ENCODE results near the gene PLEKHA1. TPM values are rescaled to one million over a fixed set of nuclear protein-coding genes. Genes with fewer than 3 reads are reported as not detected.

PLEKHA1 gene
- total and polyA plus RNA-seq, 4 donors: 15.9 to 29.2 (median 22.9) TPM

DNA sequence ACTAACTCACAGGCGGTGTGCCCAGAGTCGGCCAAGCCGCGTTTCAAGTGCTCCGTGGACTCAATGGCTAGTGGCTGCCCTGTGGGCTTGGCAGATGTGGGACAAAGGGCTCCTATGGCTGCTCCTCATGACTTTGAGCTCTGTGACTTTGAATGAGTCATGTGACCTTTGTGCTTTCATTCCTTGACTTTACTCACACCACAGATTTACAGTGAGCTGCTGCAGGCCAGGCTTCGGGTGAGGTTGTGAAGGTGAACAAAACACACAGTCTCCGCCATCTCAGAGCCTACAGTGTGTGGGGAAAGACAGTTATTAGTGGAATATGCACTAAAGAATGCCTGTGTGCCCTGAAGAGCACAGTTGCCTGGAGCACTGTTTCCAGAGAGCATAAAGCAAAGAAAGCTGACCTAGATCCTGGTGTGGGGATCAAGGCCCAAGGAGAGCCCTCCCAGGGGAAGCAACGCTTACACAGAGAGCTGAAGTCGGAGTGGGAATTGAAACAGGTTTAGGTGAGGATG is 29.7 kb upstream of the PLEKHA1 start:
- no peak overlapping the region for H3K27ac ChIP-seq (ENCODE audit: low read depth in 1 of 2, low read length in 2 of 2)
- H3K9me3 ChIP-seq (ENCODE audit: control insufficient read depth in 4 of 4, low read length in 3 of 4): no peaks in the 10 kb centered on the region
- TF ChIP-seq GABPA (IDR thresholded peaks at IDR 0.05 in 1 of 2, conservative IDR thresholded peaks at IDR 0.05 in 1 of 2) (no peak), SP1 (IDR thresholded peaks at IDR 0.05) (peak; percentile 28), NR2F2 (IDR thresholded peaks at IDR 0.05) (no peak), FOXA1 (IDR thresholded peaks at IDR 0.05) (no peak), JUND (IDR thresholded peaks at IDR 0.05) (no peak), RAD21 (IDR thresholded peaks at IDR 0.05) (no peak), HNF4A (conservative IDR thresholded peaks at IDR 0.05) (peak; percentile 28 to 33), RXRA (IDR thresholded peaks at IDR 0.05) (no peak)
- TF ChIP-seq, protein P1, sequence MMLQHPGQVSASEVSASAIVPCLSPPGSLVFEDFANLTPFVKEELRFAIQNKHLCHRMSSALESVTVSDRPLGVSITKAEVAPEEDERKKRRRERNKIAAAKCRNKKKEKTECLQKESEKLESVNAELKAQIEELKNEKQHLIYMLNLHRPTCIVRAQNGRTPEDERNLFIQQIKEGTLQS (IDR thresholded peaks at IDR 0.05): no peak
- TF ChIP-seq, protein P2, sequence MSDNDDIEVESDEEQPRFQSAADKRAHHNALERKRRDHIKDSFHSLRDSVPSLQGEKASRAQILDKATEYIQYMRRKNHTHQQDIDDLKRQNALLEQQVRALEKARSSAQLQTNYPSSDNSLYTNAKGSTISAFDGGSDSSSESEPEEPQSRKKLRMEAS (IDR thresholded peaks at IDR 0.05): no peak
- TF ChIP-seq, protein P3, sequence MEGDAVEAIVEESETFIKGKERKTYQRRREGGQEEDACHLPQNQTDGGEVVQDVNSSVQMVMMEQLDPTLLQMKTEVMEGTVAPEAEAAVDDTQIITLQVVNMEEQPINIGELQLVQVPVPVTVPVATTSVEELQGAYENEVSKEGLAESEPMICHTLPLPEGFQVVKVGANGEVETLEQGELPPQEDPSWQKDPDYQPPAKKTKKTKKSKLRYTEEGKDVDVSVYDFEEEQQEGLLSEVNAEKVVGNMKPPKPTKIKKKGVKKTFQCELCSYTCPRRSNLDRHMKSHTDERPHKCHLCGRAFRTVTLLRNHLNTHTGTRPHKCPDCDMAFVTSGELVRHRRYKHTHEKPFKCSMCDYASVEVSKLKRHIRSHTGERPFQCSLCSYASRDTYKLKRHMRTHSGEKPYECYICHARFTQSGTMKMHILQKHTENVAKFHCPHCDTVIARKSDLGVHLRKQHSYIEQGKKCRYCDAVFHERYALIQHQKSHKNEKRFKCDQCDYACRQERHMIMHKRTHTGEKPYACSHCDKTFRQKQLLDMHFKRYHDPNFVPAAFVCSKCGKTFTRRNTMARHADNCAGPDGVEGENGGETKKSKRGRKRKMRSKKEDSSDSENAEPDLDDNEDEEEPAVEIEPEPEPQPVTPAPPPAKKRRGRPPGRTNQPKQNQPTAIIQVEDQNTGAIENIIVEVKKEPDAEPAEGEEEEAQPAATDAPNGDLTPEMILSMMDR (IDR thresholded peaks at IDR 0.05; ENCODE audit: low read depth, low read length, missing input control): no peak
- peaks cover 0 to 2% (median under 1%) of the 10 kb centered on the region in 4 donors for H3K4me1 ChIP-seq (ENCODE audit: control insufficient read depth in 4 of 4, insufficient read depth in 4 of 4, low read length in 3 of 4)
- 84% methylated on average over 9 of the region's 9 CpGs for WGBS
- H3K36me3 ChIP-seq (ENCODE audit: control insufficient read depth in 4 of 4, insufficient read depth in 3 of 4, low read depth in 1 of 4, low read length in 3 of 4): no peaks in the 10 kb centered on the region
- no peaks in the 10 kb centered on the region for H3K27me3 ChIP-seq (ENCODE audit: control insufficient read depth in 4 of 4, insufficient read depth in 4 of 4, low read length in 3 of 4)
- DNase-seq (ENCODE audit: low spot score): no peak
- H3K9ac ChIP-seq (ENCODE audit: low read depth in 1 of 2, low read length in 2 of 2): no peak overlapping the region
- H3K4me3 ChIP-seq (ENCODE audit: low read depth in 1 of 3, low read length in 3 of 3): no peak overlapping the region

DNA sequence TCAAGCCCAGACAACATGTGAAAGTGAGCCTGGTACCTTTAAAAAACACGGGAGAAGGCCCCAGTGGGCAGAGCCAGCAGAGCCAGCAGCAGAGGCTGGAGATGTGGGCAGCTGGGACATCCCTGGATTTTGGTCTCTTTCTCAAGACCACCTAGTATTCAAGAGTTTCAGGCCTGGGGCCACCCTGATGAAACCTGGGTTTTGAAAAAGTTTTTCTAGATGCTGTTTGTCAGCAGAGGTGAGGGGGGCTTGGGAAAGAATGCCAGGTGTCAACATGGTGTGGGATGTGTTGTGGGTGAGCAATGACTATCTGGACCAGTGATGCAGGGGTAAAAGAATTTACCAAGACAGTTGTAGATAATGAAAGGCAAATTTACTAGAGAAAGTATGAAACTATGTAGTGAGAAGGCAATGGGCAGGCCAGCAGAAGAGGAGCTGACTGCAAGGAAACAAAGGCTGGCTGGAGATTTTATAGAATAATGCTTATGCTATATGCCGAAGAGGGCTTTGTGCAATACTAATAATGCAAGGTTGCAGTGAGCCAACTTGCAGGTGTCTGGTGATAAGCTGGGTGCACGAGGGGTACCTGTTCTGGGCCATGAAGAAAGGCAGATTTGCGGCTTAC is 28.1 kb upstream of the PLEKHA1 start:
- no peaks in the 10 kb centered on the region for H3K9me3 ChIP-seq (ENCODE audit: control insufficient read depth in 4 of 4, low read length in 3 of 4)
- no peak overlapping the region for H3K4me3 ChIP-seq (ENCODE audit: low read depth in 1 of 3, low read length in 3 of 3)
- DNase-seq (ENCODE audit: low spot score): no peak
- peaks cover 0 to 2% (median under 1%) of the 10 kb centered on the region in 4 donors for H3K4me1 ChIP-seq (ENCODE audit: control insufficient read depth in 4 of 4, insufficient read depth in 4 of 4, low read length in 3 of 4)
- no peaks in the 10 kb centered on the region for H3K36me3 ChIP-seq (ENCODE audit: control insufficient read depth in 4 of 4, insufficient read depth in 3 of 4, low read depth in 1 of 4, low read length in 3 of 4)
- no peaks in the 10 kb centered on the region for H3K27me3 ChIP-seq (ENCODE audit: control insufficient read depth in 4 of 4, insufficient read depth in 4 of 4, low read length in 3 of 4)
- 93% methylated on average over 4 of the region's 4 CpGs for WGBS
- no peak for TF ChIP-seq EGR1 (IDR thresholded peaks at IDR 0.05; ENCODE audit: low read depth in 2 of 2)
- no peak for TF ChIP-seq YY1 (IDR thresholded peaks at IDR 0.05)
- no peak for TF ChIP-seq FOXA2 (IDR thresholded peaks at IDR 0.05)
- TF ChIP-seq, protein P3 (IDR thresholded peaks at IDR 0.05; ENCODE audit: low read depth, low read length, missing input control): no peak
- no peak for TF ChIP-seq TAF1 (conservative IDR thresholded peaks at IDR 0.05)
- no peak for TF ChIP-seq RAD21 (IDR thresholded peaks at IDR 0.05)
- no peak for TF ChIP-seq GABPA (IDR thresholded peaks at IDR 0.05 in 1 of 2, conservative IDR thresholded peaks at IDR 0.05 in 1 of 2)
- TF ChIP-seq, protein P1 (IDR thresholded peaks at IDR 0.05): no peak
- no peak for TF ChIP-seq FOXA1 (IDR thresholded peaks at IDR 0.05)
- no peak for TF ChIP-seq NR2F2 (IDR thresholded peaks at IDR 0.05)
- TF ChIP-seq, protein P4, sequence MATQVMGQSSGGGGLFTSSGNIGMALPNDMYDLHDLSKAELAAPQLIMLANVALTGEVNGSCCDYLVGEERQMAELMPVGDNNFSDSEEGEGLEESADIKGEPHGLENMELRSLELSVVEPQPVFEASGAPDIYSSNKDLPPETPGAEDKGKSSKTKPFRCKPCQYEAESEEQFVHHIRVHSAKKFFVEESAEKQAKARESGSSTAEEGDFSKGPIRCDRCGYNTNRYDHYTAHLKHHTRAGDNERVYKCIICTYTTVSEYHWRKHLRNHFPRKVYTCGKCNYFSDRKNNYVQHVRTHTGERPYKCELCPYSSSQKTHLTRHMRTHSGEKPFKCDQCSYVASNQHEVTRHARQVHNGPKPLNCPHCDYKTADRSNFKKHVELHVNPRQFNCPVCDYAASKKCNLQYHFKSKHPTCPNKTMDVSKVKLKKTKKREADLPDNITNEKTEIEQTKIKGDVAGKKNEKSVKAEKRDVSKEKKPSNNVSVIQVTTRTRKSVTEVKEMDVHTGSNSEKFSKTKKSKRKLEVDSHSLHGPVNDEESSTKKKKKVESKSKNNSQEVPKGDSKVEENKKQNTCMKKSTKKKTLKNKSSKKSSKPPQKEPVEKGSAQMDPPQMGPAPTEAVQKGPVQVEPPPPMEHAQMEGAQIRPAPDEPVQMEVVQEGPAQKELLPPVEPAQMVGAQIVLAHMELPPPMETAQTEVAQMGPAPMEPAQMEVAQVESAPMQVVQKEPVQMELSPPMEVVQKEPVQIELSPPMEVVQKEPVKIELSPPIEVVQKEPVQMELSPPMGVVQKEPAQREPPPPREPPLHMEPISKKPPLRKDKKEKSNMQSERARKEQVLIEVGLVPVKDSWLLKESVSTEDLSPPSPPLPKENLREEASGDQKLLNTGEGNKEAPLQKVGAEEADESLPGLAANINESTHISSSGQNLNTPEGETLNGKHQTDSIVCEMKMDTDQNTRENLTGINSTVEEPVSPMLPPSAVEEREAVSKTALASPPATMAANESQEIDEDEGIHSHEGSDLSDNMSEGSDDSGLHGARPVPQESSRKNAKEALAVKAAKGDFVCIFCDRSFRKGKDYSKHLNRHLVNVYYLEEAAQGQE (IDR thresholded peaks at IDR 0.05): no peak
- no peak for TF ChIP-seq RXRA (IDR thresholded peaks at IDR 0.05)
- TF ChIP-seq HNF4A (conservative IDR thresholded peaks at IDR 0.05): no peak
- TF ChIP-seq SP1 (IDR thresholded peaks at IDR 0.05): no peak
- no peak for TF ChIP-seq JUND (IDR thresholded peaks at IDR 0.05)
- TF ChIP-seq, protein P2 (IDR thresholded peaks at IDR 0.05): no peak
- no peak for TF ChIP-seq HNF4G (IDR thresholded peaks at IDR 0.05)
- TF ChIP-seq, protein P5, sequence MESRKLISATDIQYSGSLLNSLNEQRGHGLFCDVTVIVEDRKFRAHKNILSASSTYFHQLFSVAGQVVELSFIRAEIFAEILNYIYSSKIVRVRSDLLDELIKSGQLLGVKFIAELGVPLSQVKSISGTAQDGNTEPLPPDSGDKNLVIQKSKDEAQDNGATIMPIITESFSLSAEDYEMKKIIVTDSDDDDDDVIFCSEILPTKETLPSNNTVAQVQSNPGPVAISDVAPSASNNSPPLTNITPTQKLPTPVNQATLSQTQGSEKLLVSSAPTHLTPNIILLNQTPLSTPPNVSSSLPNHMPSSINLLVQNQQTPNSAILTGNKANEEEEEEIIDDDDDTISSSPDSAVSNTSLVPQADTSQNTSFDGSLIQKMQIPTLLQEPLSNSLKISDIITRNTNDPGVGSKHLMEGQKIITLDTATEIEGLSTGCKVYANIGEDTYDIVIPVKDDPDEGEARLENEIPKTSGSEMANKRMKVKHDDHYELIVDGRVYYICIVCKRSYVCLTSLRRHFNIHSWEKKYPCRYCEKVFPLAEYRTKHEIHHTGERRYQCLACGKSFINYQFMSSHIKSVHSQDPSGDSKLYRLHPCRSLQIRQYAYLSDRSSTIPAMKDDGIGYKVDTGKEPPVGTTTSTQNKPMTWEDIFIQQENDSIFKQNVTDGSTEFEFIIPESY (IDR thresholded peaks at IDR 0.05): no peak
- H3K27ac ChIP-seq (ENCODE audit: low read depth in 1 of 2, low read length in 2 of 2): no peak overlapping the region
- H3K9ac ChIP-seq (ENCODE audit: low read depth in 1 of 2, low read length in 2 of 2): no peak overlapping the region

Measured in liver (tissue), 9 donors.